ENCODE measurements around the gene LSM10. TPM values are rescaled to one million over a fixed set of nuclear protein-coding genes. Genes with fewer than 3 reads are reported as not detected.

Gene LSM10
- total RNA-seq, 2 donors from 2014 or later, result 55.3 to 59.9 TPM

DNA sequence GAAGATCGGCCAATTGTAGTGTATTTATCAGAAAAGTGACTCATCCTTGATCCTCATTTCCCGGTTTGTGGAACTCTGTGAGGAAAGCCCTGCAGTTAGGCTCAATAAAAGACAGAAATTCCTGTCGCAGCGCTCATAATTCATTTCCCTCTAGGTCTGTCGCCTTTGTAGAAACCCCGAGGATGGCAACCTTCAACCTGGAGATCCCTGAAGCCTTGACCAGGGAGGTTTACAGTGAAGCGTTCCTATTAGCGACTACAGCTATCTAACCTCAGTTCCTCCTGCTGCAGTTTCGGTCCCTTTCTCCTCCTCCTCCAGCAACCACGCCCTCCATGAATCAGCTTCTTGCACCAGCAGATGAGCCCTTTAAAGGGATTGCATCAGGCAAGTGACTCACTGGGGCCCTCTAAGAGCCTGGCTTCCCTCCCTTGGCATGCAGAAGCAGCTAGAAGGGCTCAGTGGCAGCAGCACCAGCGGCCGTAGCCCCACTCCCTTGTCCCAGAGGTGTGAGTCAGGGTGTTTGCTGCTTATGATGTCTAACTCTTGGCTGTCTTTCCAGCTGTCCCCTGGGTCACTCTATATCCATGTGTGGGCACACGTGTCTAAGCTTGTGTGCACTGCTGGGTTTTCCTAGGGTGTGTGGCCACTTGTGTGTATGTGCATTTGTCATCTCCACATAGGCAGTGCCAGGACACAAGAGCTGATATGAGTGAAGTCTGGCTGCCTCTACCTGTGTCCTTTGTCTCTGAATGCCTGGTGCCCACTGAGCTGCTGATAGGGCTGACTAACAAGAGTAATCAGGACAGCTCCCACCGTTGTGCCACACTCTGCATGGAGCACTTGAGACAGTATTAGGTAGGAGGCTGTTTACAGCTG, 11.2 kb downstream of the LSM10 start:
- Histone ChIP-seq H3K9me3 (no peaks in the 10 kb centered on the region), H3K27ac (peak overlapping the region; percentile 94 to 98), H3K4me1 (peaks cover 0 to 69% of the 10 kb centered on the region in 2 donors), H3K4me3 (peak overlapping the region; percentile 41 to 76), H3K36me3 (peaks cover 9% of the 10 kb centered on the region), H3K27me3 (no peaks in the 10 kb centered on the region)
- no peak for TF ChIP-seq CTCF (IDR thresholded peaks at IDR 0.05)
- DNase-seq (ENCODE audit: low spot score), result peak; percentile 99

GRCh38 chr1:36385410-36386264, 12.1 kb downstream of the LSM10 start, which contains the start of gene STK40:
Gene STK40, minus strand, starts transcription at chr1:36385924. Its CDS starts 24,592 bp downstream, at chr1:36361332.
- DNase-seq (ENCODE audit: low spot score), result peak; percentile 99
- Histone ChIP-seq H3K4me1 (peaks cover 0 to 77% of the 10 kb centered on the region in 2 donors), H3K27ac (peak within 1 kb of the TSS; percentile 94 to 98), H3K4me3 (peak within 1 kb of the TSS; percentile 76 to 93), H3K27me3 (no peaks in the 10 kb centered on the region), H3K36me3 (no peaks in the 10 kb centered on the region), H3K9me3 (no peaks in the 10 kb centered on the region)
- no peak for TF ChIP-seq CTCF (IDR thresholded peaks at IDR 0.05)

DNA sequence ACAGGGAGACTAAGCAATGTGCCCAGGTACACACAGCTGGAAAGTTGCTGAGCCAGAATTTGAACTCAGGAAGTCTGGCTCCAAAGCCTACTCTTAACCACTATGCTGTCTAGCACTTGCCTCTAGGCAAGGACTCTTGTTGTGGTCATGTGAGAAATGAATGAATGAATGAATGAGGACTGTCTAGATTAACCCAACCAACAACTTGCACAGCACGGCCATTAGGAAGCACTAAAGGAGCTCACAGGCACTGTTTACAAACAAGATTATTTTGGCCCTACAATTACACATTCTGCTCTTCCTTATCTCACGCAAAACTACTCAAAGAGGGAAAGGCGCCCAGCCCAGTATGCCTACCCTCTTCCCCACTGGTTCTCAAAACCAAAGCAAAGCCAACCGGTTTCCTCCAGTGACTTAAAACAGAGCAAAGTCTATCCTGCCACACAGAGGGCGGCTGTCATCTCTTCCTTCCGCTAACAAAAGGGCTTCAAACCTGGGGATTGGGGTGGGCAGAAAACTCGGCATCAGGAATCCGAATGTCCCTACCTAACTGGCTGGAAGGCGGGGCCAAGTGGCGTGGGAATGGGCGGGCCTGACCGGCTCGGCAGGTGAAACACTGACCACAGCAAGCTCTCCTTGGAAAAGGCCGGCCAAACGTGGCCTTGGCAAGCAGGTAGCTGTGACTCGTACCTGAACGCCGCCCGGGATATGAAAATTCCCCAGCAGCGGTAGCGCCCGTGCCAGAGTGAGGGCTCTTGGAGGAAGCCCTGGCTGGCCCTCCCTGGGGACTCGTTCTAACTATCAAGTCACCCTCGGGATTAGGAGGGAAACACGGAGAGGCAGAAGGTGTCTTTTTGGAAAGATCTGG, 12.9 kb downstream of the LSM10 start:
- DNase-seq (ENCODE audit: low spot score), result no peak
- TF ChIP-seq CTCF (IDR thresholded peaks at IDR 0.05), result no peak
- H3K36me3 ChIP-seq, result no peaks in the 10 kb centered on the region
- H3K9me3 ChIP-seq, result no peaks in the 10 kb centered on the region
- no peaks in the 10 kb centered on the region for H3K27me3 ChIP-seq
- peak overlapping the region; percentile 76 to 93 for H3K4me3 ChIP-seq
- peaks cover 0 to 83% of the 10 kb centered on the region in 2 donors for H3K4me1 ChIP-seq
- peak overlapping the region; percentile 94 to 98 for H3K27ac ChIP-seq

DNA sequence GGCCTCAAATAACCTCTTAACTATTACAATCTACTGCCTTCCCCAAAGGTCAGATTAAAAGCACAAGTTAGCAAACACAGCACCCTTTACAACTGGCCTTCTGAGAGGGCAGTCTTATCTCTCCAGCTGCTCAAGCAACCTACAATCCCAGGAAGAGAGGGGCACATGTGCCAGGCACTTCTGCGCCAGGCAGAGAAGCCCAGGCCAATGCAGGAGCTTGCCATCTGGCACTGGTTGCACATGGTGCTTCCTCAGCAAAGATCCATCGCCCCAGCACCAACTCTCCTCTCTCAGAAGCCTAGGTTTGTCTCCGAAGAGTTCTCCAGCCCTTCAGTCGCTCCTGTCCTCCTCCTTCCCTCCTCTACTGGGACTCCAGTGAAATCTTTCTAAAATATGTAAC, 14.5 kb downstream of the LSM10 start:
- TF ChIP-seq CTCF (IDR thresholded peaks at IDR 0.05), result no peak
- Histone ChIP-seq H3K27ac (peak overlapping the region in 1 of 2 donors; percentile 35), H3K36me3 (no peaks in the 10 kb centered on the region), H3K4me1 (peaks cover 0 to 73% of the 10 kb centered on the region in 2 donors), H3K27me3 (no peaks in the 10 kb centered on the region), H3K9me3 (no peaks in the 10 kb centered on the region), H3K4me3 (no peak overlapping the region)
- no peak for DNase-seq (ENCODE audit: low spot score)

DNA sequence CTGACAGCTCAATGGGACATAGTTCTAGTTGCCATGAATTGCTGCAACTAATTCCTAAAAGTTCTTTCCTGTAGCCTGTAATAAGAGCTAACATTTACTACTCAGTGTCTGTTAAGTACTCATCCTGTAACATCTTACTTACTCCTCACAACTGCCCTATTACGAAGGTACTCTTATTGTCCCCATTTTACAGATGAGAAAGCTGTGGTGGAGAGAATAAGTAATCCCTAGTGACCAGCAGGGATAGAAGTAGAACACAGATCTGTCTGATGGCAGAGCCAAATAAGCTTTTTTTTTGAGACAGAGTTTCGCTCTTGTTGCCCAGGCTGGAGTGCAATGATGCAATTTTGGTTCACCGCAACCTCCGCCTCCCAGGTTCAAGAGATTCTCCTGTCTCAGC, 15.0 kb downstream of the LSM10 start:
- Histone ChIP-seq H3K4me1 (peaks cover 0 to 69% of the 10 kb centered on the region in 2 donors), H3K4me3 (no peak overlapping the region), H3K27ac (peak overlapping the region in 1 of 2 donors; percentile 35), H3K9me3 (no peaks in the 10 kb centered on the region), H3K27me3 (no peaks in the 10 kb centered on the region), H3K36me3 (no peaks in the 10 kb centered on the region)
- TF ChIP-seq CTCF (IDR thresholded peaks at IDR 0.05), result no peak
- DNase-seq (ENCODE audit: low spot score), result no peak

Measured in right atrium auricular region (tissue), 2 donors.